GM12873 (cell line): Measurements from ENCODE around the gene PDE11A.

Experiments
- CTCF ChIP-seq: IDR thresholded peaks from 2 replicates; pipeline ENCODE4 v1.5.1; 2012; ENCODE audit warnings: low read depth, mild to moderate bottlenecking, moderate library complexity, low read length, control low read depth; ENCODE audit not compliant: insufficient read depth; ENCODE audit errors: missing control alignments

PDE11A gene

DNA sequence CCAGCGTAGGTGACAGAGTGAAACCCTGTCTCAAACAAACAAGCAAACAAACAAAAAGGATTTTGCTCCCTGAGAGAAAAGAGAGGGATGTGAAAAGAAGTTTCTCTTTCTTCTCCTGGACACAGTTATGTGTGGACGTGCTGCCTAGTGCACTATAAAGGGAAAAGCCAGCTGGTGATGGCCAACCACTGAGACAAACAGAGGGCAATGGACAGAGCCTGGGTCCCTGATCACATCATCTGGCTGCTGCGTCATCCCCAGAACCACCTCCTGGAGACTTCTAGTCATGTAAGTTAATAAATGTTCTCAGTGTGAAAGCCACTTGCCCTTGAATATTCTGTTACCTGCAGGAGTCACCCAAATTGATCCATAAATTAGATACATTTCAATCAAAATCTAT, 184.9 kb downstream of the PDE11A start:
- no peak for TF ChIP-seq CTCF

DNA sequence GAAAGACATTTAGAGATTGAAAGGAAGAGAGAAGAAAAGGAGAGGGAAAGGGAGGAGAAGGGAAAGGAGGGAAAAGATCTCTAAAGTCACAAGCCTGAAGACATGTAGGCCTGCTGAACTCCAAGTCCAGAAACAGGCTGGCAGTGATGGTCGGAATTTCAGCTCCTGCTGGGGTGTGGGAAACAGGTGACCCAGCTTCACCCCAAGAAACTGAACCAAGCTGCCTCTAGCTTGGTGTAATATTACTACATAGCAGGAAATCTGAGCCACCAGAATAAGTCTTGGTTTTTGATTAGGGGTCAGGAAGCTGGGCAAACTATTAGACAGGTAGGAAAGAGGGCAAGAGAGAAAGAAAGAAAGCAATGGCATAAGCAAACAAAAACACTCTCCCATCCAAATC, 185.8 kb downstream of the PDE11A start:
- no peak for TF ChIP-seq CTCF

DNA sequence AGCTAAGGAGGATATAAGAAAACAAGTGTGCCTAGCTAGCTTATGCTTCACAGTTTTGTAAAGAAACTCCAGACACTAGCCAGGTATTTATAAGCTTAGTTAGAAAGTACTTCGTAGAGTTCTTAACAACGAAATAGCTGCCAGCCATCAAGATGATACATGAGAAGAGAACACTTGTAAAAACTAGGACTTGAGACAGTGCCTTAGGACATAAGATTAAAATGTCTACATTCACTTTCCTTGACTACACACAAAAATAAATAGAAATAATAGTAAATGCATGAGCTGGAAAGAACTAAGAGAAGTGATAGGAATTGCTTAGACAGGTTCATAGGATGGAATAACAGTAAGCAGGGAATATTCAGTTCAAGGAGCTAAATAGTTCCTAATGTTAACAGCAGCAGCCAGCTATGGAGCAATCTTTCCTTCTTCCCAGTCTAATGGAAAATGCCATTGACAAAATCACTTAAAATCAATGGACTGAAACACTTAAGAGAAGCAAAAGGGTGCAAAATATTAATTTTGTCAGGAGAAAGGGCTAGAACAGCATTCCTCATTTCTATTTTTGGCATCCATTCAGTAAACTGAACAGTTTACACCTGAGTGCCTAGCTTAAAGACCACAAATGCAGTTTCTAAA, 186.6 kb downstream of the PDE11A start:
- no peak for TF ChIP-seq CTCF

- no peak for TF ChIP-seq CTCF
Measured at GRCh38 chr2:177883177-177883576, 189.4 kb downstream of the PDE11A start.

DNA sequence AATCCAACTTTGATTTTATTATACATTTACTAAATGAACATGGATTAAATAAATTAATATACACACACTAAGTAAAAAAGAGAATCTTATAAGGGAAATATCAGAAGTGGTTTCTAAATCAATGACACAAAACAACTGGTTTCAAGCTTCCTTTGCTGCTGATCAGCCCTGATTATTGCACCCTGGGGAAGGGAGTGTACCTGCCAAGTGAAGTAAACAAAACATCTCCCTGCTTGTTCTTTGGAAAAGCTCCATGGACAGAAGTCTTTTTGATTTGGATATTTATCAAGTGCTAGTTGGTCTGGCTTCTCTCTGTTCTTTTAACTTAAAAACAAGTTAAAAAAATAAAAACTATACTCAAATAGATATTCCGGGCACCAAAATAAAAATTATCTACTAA, 190.1 kb downstream of the PDE11A start:
- no peak for TF ChIP-seq CTCF

GRCh38 chr2:177881921-177882320, 190.7 kb downstream of the PDE11A start:
- no peak for TF ChIP-seq CTCF

- TF ChIP-seq CTCF = no peak
Measured at GRCh38 chr2:177881008-177881747, 191.4 kb downstream of the PDE11A start.
